HEK293 (cell line): Measurements from ENCODE around the gene KCTD17.

Experiments used
- BCL11B ChIP-seq: fragments of 450-650 bp; formaldehyde crosslinking; IDR thresholded peaks from 2 replicates; pipeline ENCODE4 v1.5.1; 2016; ENCODE audit warnings: low read depth, missing biosample characterization, missing genetic modification characterization
- MZF1 ChIP-seq: fragments of 450-650 bp; formaldehyde crosslinking; IDR thresholded peaks from 2 replicates; pipeline ENCODE4 v1.5.1; 2017; ENCODE audit warnings: missing biosample characterization, missing genetic modification characterization, borderline replicate concordance
- RBAK ChIP-seq: fragments of 450-650 bp; formaldehyde crosslinking; IDR thresholded peaks from 2 replicates; pipeline ENCODE4 v1.5.1; 2016; ENCODE audit warnings: missing biosample characterization, missing genetic modification characterization
- TRIM28 ChIP-seq: IDR thresholded peaks from 2 replicates; pipeline ENCODE4 v1.6.1; 2011; ENCODE audit warnings: low read length, control low read depth, borderline replicate concordance
- YY2 ChIP-seq: fragments of 450-650 bp; formaldehyde crosslinking; IDR thresholded peaks from 2 replicates; pipeline ENCODE4 v1.5.1; 2016; ENCODE audit warnings: missing biosample characterization, missing genetic modification characterization
- ZBTB20 ChIP-seq: fragments of 450-650 bp; formaldehyde crosslinking; IDR thresholded peaks from 2 replicates; pipeline ENCODE4 v1.5.1; 2016; ENCODE audit warnings: missing biosample characterization, missing genetic modification characterization
- ZBTB6 ChIP-seq: fragments of 450-650 bp; formaldehyde crosslinking; IDR thresholded peaks from 2 replicates; pipeline ENCODE4 v1.5.1; 2017; ENCODE audit warnings: missing biosample characterization, missing genetic modification characterization
- ZEB2 ChIP-seq: fragments of 450-650 bp; formaldehyde crosslinking; IDR thresholded peaks from 2 replicates; pipeline ENCODE4 v1.5.1; 2016; ENCODE audit warnings: missing biosample characterization, missing genetic modification characterization
- ZFP69B ChIP-seq: fragments of 450-650 bp; formaldehyde crosslinking; IDR thresholded peaks from 2 replicates; pipeline ENCODE4 v1.5.1; 2016; ENCODE audit warnings: missing biosample characterization, missing genetic modification characterization
- ZNF155 ChIP-seq: fragments of 450-650 bp; formaldehyde crosslinking; IDR thresholded peaks from 2 replicates; pipeline ENCODE4 v1.5.1; 2016; ENCODE audit warnings: missing biosample characterization, missing genetic modification characterization
- ZNF157 ChIP-seq: fragments of 450-650 bp; formaldehyde crosslinking; IDR thresholded peaks from 2 replicates; pipeline ENCODE4 v1.5.1; 2016; ENCODE audit warnings: missing biosample characterization, missing genetic modification characterization
- ZNF16 ChIP-seq: fragments of 450-650 bp; formaldehyde crosslinking; IDR thresholded peaks from 2 replicates; pipeline ENCODE4 v1.5.1; 2016; ENCODE audit warnings: low read depth, missing biosample characterization, missing genetic modification characterization
- ZNF169 ChIP-seq: fragments of 450-650 bp; formaldehyde crosslinking; IDR thresholded peaks from 2 replicates; pipeline ENCODE4 v1.5.1; 2016; ENCODE audit warnings: missing biosample characterization, missing genetic modification characterization
- ZNF2 ChIP-seq: fragments of 450-650 bp; formaldehyde crosslinking; IDR thresholded peaks from 2 replicates; pipeline ENCODE4 v1.5.1; 2016; ENCODE audit warnings: missing biosample characterization, missing genetic modification characterization
- ZNF202 ChIP-seq: fragments of 450-650 bp; formaldehyde crosslinking; IDR thresholded peaks from 2 replicates; pipeline ENCODE4 v1.5.1; 2016; ENCODE audit warnings: missing biosample characterization, missing genetic modification characterization, borderline replicate concordance
- ZNF350 ChIP-seq: fragments of 450-650 bp; formaldehyde crosslinking; IDR thresholded peaks from 2 replicates; pipeline ENCODE4 v1.5.0; 2017; ENCODE audit warnings: missing biosample characterization, mild to moderate bottlenecking, missing genetic modification characterization
- ZNF362 ChIP-seq: fragments of 450-650 bp; formaldehyde crosslinking; IDR thresholded peaks from 2 replicates; pipeline ENCODE4 v1.5.1; 2016; ENCODE audit warnings: missing biosample characterization, missing genetic modification characterization
- ZNF391 ChIP-seq: fragments of 450-650 bp; formaldehyde crosslinking; IDR thresholded peaks from 2 replicates; pipeline ENCODE4 v1.5.1; 2016; ENCODE audit warnings: low read depth, missing biosample characterization, missing genetic modification characterization, borderline replicate concordance
- ZNF521 ChIP-seq: fragments of 450-650 bp; formaldehyde crosslinking; IDR thresholded peaks from 2 replicates; pipeline ENCODE4 v1.5.1; 2017; ENCODE audit warnings: missing biosample characterization, mild to moderate bottlenecking, missing genetic modification characterization
- ZNF529 ChIP-seq: fragments of 450-650 bp; formaldehyde crosslinking; IDR thresholded peaks from 2 replicates; pipeline ENCODE4 v1.5.1; 2017; ENCODE audit warnings: missing genetic modification characterization, missing biosample characterization; ENCODE audit not compliant: insufficient replicate concordance
- ZNF561 ChIP-seq: fragments of 450-650 bp; IDR thresholded peaks from 2 replicates; pipeline ENCODE4 v1.5.1; 2018; ENCODE audit warnings: missing biosample characterization, missing genetic modification characterization, borderline replicate concordance
- ZNF596 ChIP-seq: fragments of 450-650 bp; IDR thresholded peaks from 2 replicates; pipeline ENCODE4 v1.5.0; 2018; ENCODE audit warnings: missing biosample characterization, mild to moderate bottlenecking, missing genetic modification characterization, moderate library complexity
- ZNF670 ChIP-seq: fragments of 450-650 bp; formaldehyde crosslinking; IDR thresholded peaks from 2 replicates; pipeline ENCODE4 v1.5.1; 2016; ENCODE audit warnings: missing biosample characterization, missing genetic modification characterization, low read depth
- ZNF707 ChIP-seq: fragments of 450-650 bp; formaldehyde crosslinking; IDR thresholded peaks from 2 replicates; pipeline ENCODE4 v1.5.1; 2016; ENCODE audit warnings: missing biosample characterization, missing genetic modification characterization
- ZSCAN23 ChIP-seq: fragments of 450-650 bp; formaldehyde crosslinking; IDR thresholded peaks from 2 replicates; pipeline ENCODE4 v1.5.1; 2016; ENCODE audit warnings: missing biosample characterization, missing genetic modification characterization
- ZXDB ChIP-seq: fragments of 450-650 bp; formaldehyde crosslinking; IDR thresholded peaks from 2 replicates; pipeline ENCODE4 v1.5.1; 2016; ENCODE audit warnings: missing biosample characterization, missing genetic modification characterization
- TF ChIP-seq, protein P1 (sequence below): fragments of 450-650 bp; formaldehyde crosslinking; IDR thresholded peaks from 2 replicates; pipeline ENCODE4 v1.5.1; 2016; ENCODE audit warnings: missing biosample characterization, missing genetic modification characterization, low read depth
- TF ChIP-seq, protein P2 (sequence below): fragments of 450-650 bp; formaldehyde crosslinking; IDR thresholded peaks from 2 replicates; pipeline ENCODE4 v1.5.1; 2017; ENCODE audit warnings: missing biosample characterization, missing genetic modification characterization
- TF ChIP-seq, protein P3 (sequence below): fragments of 450-650 bp; formaldehyde crosslinking; IDR thresholded peaks from 2 replicates; pipeline ENCODE4 v1.5.1; 2016; ENCODE audit warnings: missing biosample characterization, missing genetic modification characterization
- TF ChIP-seq, protein P4 (sequence below): fragments of 450-650 bp; formaldehyde crosslinking; IDR thresholded peaks from 2 replicates; pipeline ENCODE4 v1.5.1; 2016; ENCODE audit warnings: missing biosample characterization, missing genetic modification characterization
- TF ChIP-seq, protein P5 (sequence below): fragments of 450-650 bp; formaldehyde crosslinking; IDR thresholded peaks from 2 replicates; pipeline ENCODE4 v1.5.0; 2017; ENCODE audit warnings: missing biosample characterization, missing genetic modification characterization, borderline replicate concordance

KCTD17 gene

GRCh38 chr22:37018815-37019308, 32.7 kb upstream of the KCTD17 start (continued):
- TF ChIP-seq, protein P1, sequence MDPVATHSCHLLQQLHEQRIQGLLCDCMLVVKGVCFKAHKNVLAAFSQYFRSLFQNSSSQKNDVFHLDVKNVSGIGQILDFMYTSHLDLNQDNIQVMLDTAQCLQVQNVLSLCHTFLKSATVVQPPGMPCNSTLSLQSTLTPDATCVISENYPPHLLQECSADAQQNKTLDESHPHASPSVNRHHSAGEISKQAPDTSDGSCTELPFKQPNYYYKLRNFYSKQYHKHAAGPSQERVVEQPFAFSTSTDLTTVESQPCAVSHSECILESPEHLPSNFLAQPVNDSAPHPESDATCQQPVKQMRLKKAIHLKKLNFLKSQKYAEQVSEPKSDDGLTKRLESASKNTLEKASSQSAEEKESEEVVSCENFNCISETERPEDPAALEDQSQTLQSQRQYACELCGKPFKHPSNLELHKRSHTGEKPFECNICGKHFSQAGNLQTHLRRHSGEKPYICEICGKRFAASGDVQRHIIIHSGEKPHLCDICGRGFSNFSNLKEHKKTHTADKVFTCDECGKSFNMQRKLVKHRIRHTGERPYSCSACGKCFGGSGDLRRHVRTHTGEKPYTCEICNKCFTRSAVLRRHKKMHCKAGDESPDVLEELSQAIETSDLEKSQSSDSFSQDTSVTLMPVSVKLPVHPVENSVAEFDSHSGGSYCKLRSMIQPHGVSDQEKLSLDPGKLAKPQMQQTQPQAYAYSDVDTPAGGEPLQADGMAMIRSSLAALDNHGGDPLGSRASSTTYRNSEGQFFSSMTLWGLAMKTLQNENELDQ (tag by site-specific recombination) = no peak
- TF ChIP-seq ZFP69B = peak; percentile 56; the same call in 1 of the 2 replicates
- no peak for TF ChIP-seq ZNF155 (tag by site-specific recombination)
- TF ChIP-seq ZEB2 (tag by site-specific recombination) = peak; percentile 69
- no peak for TF ChIP-seq ZNF16 (tag by site-specific recombination)
- no peak for TF ChIP-seq BCL11B
- TF ChIP-seq ZNF157 (tag by site-specific recombination) = no peak
- TF ChIP-seq, protein P2, sequence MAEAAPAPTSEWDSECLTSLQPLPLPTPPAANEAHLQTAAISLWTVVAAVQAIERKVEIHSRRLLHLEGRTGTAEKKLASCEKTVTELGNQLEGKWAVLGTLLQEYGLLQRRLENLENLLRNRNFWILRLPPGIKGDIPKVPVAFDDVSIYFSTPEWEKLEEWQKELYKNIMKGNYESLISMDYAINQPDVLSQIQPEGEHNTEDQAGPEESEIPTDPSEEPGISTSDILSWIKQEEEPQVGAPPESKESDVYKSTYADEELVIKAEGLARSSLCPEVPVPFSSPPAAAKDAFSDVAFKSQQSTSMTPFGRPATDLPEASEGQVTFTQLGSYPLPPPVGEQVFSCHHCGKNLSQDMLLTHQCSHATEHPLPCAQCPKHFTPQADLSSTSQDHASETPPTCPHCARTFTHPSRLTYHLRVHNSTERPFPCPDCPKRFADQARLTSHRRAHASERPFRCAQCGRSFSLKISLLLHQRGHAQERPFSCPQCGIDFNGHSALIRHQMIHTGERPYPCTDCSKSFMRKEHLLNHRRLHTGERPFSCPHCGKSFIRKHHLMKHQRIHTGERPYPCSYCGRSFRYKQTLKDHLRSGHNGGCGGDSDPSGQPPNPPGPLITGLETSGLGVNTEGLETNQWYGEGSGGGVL = no peak
- no peak for TF ChIP-seq ZNF202 (tag by site-specific recombination)
- TF ChIP-seq ZNF670 = no peak
- no peak for TF ChIP-seq ZBTB6
- TF ChIP-seq ZXDB = peak; percentile 61; the same call in 1 of the 2 replicates
- TF ChIP-seq ZSCAN23 = no peak
- no peak for TF ChIP-seq YY2 (tag by site-specific recombination)
- TF ChIP-seq ZNF169 (tag by site-specific recombination) = no peak
- TF ChIP-seq, protein P3, sequence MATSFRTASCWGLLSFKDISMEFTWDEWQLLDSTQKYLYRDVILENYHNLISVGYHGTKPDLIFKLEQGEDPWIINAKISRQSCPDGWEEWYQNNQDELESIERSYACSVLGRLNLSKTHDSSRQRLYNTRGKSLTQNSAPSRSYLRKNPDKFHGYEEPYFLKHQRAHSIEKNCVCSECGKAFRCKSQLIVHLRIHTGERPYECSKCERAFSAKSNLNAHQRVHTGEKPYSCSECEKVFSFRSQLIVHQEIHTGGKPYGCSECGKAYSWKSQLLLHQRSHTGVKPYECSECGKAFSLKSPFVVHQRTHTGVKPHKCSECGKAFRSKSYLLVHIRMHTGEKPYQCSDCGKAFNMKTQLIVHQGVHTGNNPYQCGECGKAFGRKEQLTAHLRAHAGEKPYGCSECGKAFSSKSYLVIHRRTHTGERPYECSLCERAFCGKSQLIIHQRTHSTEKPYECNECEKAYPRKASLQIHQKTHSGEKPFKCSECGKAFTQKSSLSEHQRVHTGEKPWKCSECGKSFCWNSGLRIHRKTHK (tag by site-specific recombination) = no peak
- no peak for TF ChIP-seq MZF1
- TF ChIP-seq ZNF596 (tag by site-specific recombination) = no peak
- TF ChIP-seq, protein P4, sequence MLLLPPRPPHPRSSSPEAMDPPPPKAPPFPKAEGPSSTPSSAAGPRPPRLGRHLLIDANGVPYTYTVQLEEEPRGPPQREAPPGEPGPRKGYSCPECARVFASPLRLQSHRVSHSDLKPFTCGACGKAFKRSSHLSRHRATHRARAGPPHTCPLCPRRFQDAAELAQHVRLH = no peak
- TF ChIP-seq ZNF350 (tag by site-specific recombination) = no peak
- no peak for TF ChIP-seq ZNF2 (tag by site-specific recombination)
- TF ChIP-seq RBAK (tag by site-specific recombination) = no peak
- no peak for TF ChIP-seq TRIM28
- TF ChIP-seq ZNF561 = no peak
- TF ChIP-seq ZNF362 (tag by site-specific recombination) = no peak
- TF ChIP-seq, protein P5, sequence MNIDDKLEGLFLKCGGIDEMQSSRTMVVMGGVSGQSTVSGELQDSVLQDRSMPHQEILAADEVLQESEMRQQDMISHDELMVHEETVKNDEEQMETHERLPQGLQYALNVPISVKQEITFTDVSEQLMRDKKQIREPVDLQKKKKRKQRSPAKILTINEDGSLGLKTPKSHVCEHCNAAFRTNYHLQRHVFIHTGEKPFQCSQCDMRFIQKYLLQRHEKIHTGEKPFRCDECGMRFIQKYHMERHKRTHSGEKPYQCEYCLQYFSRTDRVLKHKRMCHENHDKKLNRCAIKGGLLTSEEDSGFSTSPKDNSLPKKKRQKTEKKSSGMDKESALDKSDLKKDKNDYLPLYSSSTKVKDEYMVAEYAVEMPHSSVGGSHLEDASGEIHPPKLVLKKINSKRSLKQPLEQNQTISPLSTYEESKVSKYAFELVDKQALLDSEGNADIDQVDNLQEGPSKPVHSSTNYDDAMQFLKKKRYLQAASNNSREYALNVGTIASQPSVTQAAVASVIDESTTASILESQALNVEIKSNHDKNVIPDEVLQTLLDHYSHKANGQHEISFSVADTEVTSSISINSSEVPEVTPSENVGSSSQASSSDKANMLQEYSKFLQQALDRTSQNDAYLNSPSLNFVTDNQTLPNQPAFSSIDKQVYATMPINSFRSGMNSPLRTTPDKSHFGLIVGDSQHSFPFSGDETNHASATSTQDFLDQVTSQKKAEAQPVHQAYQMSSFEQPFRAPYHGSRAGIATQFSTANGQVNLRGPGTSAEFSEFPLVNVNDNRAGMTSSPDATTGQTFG (tag by site-specific recombination) = no peak
- TF ChIP-seq ZNF391 (tag by site-specific recombination) = no peak
- TF ChIP-seq ZNF707 (tag by site-specific recombination) = no peak
- TF ChIP-seq ZNF521 (tag by site-specific recombination) = no peak
- TF ChIP-seq ZNF529 (tag by site-specific recombination) = no peak
- peak; percentile 97 for TF ChIP-seq ZBTB20
